HG03571 (cell line): Measurements from ENCODE around the gene NAA25.
"Not testable (repeated sequence)": the region's sequence is repeated elsewhere in the genome, so short reads cannot be mapped to it uniquely, and the experiment has no call there.

Experiments used
- ATAC-seq: cut with Tn5 transposase; IDR thresholded peaks from one replicate; pipeline ENCODE4 v1.9.1; 2021; ENCODE audit not compliant: unreplicated experiment

The NAA25 gene

DNA sequence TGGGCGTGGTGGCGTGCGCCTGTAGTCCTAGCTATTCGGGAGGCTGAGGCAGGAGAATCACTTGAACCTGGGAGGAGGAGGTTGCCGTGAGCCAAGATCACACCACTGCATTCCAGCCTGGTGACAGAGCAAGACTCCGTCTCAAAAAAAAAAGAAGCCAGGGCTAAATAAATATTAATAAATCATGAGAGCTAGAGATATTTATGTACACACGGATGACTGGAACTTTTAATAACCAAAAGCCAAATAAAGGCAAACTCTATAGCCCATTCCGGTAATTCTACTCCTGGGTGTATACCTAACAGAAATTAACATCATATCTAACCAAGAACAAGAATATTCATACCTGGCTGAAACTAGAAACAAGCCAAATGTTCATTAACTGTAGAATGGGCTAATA lies 9.1 kb upstream of the NAA25 start:
- no peak for ATAC-seq

DNA sequence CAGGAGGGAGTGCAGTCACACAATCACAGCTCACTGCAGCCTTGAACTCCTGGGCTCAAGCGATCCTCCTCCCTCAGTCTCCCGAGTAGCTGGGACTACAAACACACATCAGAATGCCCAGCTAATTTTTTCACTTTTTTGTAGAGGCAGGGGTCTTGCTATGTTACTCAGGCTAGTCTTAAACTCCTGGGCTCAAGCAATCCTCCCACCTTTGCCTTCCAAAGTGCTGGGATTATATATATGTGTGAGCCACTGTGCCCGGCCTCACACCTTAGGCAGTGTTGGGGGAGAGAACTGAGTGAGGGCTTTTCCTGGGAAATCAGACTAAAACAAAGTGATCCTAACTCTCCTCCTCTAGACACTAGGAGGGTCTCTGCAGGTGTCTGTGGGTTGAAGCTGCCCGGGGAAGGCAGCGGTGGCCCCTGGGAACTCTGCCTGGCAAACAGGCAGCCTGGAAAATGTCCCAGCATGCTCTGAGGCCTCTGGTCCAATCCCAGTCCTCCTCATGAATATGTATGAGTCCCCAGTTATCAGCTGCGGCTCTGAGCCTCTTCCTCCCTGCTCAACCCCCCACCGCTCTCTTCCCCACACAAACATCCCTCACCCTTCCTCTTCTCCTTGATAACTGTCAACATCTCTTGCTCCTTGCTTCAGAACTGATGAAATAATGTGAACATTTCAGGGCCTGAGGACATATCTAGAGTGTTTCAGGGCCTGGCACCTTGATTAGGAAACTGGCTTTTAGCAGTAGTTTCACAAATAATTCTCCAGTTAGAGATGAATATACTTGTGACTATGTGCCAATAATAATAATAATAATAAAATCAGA lies 7.9 kb upstream of the NAA25 start:
- ATAC-seq, result no peak

DNA sequence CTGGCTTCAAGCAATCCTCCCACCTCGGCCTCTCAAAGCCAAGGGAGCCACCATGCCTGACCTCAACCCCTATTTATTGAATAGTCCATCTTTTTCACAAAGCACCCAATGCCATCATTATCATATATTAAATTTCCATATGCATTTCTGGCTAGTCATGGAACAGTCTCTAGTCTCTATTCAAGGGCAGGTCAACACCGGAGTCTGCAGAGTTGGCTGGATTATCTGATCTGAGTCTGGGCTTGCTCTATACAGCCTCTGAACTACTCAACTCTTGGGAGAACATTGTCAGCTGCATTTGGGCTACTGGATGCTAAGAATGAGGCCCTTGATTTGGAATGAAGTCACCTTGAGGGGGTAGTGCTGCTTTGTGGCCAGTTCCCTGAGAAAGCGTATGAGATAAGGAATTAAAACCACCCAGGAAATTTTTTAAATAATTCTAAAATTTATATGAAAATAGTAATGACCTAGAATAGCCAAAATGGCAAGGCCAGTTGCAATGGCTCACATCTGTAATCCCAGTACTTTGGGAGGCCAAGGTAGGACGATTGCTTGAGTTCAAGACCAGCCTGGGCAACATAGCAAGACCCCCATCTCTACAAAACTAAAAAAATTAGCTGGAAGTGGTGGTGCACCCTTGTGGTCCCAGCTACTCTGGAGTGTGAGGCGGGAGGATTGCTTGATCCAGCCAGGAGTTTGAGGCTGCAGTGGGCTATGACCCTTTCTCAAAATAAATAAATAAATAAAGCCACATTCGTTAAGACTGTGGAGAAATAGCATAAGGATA lies 6.9 kb upstream of the NAA25 start:
- ATAC-seq, result no peak

DNA sequence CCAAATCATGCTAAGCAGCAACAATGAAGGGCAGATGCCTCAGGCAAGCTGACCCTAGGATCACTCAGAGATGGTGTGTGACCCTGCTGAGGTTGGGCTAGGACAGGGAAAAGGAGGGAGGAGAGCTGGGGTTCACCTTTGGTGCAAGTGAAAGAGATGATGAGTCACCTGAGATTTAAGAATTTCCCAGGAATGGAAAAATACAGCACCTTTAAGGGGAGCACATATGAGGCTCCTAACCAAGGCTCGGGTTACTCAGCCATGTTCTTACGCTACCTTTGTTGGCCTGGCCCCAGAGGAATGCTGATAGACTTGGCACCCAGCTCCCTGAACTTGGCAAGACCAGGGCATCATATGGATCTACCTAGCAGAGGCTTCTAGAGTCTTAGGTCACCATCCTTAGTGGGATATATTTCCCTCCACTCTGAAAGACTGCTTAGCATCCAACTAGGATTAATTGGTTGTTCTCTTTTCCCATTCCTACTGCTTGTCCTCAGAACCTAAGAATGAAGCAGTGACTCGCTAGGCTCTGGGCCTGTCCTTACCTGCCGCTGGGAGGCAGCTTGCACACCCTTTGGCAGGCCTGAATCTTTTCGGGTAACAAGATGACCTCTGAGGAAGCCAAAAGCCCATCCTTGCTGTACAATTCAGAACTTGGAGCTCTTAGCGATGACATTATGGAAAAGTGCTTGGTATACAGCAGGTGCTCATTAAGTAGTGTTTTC lies 4.0 kb upstream of the NAA25 start:
- ATAC-seq, result no peak

DNA sequence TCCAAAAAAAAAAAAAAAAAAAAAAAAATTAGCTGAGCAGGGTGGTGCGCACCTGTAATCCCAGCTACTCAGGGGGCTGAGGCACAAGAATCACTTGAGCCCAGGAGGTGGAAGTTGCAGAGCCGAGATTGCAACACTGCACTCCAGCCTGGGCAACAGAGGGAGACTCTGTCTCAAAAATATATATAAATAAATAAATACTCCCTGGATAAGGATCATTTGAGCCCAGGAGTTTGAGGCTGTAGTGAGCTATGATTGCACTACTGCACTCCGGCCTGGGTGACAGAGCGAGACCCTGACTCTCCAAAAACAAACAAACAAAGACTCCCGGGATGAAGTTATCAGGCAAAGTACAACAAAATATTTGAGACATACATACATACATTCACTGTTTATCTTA lies 3.3 kb upstream of the NAA25 start:
- no peak for ATAC-seq

DNA sequence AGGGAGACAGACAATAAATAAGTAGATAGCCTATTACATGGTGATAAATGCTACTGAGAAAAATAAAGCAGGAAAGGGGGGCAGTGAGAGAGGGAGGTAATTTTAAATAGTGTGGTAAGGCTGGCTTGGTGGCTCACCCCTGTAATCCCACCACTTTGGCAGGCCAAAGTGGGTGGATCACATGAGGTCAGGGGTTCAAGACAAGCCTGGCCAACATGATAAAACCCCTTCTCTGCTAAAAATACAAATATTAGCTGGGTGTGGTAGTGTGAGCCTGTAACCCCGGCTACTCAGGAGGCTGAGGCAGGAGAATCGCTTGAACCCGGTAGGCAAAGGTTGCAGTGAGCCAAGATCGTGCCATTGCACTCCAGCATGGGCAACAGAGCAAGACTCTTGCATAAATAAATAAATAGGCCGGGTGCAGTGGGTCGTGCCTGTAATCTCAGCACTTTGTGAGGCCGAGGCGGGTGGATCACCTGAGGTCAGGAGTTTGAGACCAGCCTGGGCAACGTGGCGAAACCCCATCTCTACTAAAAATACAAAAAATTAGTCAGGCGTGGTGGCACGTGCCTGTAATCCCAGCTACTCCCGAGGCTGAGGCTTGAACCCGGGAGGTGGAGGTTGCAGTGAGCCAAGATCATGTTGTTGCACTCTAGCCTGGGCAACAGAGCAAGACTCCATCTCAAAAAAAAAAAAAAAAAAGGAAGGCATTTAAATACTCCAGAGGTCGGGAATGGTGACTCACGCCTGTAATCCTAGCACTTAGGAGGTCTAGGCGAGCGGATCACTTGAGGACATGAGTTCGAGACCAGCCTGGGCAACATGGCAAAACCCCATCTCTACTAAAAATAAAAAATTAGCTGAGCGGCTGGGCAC lies 2.4 kb upstream of the NAA25 start:
- ATAC-seq, result not testable (repeated sequence)

DNA sequence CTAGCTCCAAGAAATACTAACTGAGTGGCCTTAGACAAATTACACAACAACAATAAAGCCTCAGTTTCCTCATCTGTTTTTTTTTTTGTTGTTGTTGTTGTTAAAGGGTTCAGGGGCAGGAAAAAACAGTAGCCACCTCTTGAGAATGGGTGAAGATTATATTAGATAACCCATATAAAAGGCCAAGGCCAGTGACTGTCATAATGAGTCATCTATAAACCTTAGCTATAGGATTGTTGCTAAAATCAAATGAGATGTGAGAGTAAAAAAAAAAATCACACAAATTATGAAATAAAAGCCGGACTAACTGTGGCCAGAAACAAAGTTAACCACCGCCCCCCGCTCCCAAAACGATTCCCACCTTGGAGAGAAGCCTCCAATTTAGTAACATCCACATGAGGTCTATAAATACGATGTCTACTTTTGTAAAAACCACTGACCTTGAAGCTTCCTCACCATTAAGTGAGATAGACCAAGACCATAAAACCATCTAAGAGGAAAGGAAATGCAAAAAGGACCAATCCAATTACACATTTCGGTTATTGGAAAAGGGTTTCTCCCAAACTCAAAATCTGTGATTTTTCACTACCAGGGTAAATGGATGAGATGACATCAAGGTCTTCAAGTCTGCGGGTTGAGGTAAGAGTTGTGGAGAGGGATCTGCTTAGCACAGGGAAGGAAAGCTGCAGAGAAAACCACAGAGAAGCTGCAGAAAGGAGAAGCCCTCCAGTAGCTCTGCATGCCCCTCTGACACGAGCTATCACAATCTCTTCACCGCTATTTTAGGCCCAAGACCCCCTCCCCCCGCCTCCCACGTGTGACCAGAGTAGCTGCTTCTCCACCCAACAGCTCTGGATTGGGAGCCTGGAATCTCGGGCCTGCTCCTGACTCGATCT lies 1.0 kb downstream of the NAA25 start:
- no peak for ATAC-seq

DNA sequence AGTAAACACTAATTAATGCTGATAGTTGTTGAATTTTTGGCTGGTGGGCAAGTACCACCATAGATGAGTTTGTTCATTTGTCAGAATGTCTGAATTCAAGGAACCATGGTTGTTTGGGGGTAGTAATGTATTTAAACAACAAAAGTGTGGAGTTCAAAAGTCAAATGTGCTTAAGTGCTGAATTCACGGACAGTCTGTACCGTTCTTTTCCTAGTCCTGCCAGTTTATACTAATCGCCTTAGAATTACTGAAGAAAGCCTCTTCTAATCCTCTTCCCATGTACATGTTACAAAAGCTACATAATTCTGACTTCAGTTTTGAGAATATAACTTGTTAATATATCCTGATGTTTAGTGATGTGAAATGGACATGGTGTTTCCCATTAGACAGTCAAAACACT lies 2.7 kb downstream of the NAA25 start:
- no peak for ATAC-seq

DNA sequence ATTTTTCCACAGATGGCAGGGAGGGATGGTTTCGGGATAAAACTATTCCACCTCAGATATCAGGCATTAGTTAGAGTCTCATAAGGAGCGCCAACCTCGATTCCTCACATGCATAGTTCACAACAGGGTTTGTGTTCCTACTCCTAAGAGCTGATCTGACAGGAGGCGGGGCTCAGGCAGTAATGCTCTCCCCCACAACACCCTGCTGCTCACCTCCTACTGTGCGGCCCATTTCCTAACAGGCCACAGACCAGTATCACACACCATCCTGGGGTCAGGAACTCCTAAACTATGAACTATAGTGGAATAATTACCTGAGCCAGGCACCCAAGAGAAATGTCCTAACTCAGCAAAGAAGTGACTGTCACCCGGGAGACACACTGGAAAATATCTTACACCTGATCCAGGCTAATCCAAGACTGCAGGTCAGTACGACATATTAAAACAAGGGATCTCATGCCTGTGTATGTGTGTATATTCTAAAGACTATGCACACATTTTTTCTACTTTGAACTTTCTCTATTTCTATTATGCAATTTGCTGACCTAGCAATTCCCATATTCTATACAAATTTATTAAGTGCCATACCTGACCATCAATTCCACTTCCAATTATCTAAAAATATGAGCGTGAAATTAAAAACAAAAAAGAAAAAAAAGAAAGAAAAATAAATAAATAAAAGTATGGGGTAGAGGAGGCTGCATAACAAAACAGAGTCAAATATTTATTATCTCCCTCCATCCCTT lies 4.7 kb downstream of the NAA25 start:
- ATAC-seq, result no peak

DNA sequence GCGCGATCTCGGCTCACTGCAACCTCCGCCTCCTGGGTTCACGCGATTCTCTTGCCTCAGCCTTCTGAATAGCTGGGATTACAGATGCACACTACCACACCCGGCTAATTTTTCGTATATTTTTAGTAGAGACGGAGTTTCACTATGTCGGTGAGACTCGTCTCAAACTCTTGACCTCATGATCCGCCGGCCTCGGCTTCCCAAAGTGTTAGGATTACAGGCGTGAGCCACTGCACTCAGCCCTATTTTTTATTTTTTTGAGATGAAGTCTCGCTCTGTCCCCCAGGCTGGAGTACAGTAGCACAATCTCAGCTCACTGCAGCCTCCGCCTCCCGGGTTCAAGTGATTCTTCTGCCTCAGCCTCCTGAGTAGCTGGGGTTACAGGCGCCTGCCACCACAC lies 5.8 kb downstream of the NAA25 start:
- not testable (repeated sequence) for ATAC-seq

DNA sequence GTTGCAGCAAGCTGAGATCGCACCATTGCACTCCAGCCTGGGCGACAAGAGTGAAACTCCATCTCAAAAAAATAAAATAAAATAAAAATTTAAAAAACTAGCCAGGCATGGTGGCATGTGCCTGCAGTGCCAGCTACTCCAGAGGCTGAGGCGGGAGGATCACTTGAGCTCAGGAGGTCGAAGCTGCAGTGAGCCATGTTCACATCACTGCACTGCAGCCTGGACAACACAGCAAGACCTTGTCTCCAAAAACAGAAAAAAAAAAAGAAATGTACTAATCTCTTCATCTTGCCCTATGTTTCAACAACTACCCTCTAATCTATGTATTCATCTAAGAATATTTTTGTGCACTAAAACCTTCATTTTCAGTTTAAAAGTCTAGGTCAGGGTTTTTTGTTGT lies 6.5 kb downstream of the NAA25 start:
- no peak for ATAC-seq

DNA sequence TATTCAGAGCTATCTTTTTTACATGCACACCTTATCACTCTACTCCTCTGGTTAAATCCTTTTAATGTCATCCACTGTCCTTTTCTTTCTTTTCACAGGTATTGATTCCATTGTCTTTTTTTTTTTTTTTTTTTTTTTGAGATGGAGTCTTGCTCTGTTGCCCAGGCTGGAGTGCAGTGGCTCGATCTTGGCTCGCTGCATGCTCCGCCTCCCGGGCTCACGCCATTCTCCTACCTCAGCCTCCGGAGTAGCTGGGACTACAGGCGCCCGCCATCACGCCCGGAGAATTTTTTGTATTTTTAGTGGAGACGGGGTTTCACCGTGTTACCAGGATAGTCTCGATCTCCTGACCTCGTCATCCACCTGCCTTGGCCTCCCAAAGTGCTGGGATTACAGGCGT lies 8.1 kb downstream of the NAA25 start:
- ATAC-seq, result not testable (repeated sequence)

DNA sequence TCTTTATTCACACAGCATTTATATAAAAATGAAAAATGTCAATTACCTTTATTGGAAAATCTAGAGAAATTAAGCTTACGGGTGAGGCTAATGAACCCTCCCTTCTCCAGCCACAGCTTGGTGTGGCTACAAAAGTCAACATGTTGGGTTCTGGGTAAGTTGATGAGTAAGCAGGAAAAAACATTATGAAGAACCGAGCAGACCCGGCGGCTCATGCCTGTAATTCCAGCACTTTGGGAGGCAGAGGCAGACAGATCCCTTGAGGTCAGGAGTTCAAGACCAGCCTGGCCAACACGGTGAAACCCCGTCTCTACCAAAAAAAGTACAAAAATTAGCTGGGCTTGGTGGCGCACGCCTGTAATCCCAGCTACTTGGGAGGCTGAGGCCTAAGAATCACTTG lies 10.9 kb downstream of the NAA25 start:
- ATAC-seq, result no peak

DNA sequence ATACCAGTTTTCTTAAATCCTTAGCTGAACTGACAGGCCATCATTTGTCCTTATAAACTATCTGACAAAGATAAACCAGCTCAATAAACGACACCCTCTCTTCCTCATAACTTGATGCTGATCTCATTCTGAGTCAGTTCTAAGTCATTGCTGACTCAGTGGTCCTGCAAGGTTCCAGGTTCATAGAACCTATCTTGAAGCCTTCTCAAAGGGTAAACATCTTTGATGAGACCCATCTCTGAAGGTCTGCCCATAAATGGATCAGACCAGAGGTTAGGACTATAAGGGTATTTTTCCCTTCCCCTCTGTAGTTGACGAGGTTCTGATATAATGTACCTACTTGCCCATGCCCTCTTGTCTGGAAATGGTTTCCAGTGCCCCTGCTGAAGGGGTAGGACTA lies 11.9 kb downstream of the NAA25 start:
- ATAC-seq, result no peak

DNA sequence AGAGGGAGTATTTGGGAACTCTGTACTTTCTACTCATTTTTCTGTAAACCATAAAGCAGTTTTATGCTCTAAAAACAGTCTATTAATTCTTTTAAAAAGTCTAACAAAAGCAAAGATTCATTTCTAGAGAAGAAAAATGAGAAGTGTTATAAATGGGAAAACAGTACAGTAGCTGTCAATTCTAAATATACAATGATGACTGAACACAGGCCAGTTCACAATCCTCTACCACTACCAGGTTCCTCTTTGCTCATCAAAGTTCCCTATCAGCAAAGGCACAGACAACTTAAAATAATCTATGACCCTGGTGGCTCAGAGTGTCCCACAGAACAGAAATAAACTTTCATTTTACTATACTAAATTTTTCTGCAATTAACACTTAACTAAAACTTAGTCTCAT lies 12.5 kb downstream of the NAA25 start:
- no peak for ATAC-seq

DNA sequence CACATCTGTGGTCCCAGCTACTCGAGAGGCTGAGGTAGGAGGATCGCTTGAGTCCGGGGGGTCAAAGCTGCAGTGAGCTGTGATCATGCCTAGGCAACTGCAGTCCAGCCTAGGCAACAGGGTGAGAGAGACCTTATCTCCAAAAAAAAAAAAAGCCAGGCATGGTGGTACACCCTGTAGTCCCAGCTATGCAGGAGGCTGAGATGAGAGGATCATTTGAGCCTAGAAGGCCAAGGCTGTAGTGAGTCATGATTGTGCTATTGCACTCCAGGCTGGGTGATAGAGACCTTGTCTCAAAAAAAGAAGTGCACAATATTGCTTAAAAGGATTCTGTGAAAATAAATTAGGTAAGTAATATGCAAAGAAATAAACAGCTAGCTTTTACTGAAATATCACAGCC lies 17.0 kb downstream of the NAA25 start:
- ATAC-seq, result no peak

DNA sequence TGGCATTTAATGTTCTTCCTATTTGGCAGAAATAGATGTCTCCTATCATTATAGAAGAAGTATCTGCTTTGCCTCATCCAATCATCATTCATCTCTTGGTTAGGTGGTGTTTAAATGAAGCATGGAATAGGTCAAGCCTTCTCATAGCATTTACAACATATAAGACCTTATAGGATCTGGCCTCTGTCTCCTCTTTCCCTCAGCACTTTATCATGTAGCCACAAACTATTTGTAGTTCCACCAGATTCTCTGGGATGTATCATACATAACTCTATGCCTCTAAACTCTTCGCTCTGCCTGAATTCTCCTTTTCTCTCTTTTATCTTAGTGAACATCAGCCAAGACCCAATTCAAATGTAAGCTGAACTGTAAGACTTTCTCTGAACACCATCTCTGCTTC lies 20.7 kb downstream of the NAA25 start:
- ATAC-seq, result no peak

DNA sequence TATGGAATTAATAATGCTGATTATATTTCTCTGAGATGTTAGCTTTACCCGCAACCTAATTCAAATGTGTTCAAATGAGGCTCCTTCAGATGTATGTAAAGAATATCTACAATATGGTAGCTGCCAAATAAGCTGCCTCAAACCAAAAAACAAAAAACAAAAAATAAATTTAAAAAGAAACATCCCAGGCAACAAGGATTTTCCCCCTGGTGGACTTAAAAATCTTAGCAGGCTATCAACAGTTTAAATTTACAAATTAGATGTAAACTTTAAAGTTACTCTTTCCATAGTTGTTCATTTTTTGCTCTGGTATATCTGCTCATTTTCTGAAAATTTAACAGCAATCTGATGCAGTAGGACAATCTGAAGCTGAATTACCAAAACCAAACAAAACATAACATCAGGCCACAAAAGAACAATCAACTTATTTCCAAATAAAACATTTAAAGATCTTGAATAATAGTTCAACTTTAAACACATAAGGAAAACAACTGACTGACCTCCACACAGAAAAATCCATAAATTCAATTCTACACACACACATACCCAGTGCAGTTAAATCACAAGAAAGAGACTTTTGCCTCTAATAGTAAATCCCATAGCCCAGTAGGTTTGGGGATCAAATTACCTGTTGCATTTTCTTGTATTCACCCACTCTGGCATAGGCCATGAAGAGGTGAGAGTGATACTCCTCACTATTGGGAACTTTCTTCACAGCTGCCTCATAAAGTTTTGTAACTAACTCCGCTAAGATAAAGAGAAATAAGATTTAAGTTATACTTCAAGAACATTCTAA lies 21.3 kb downstream of the NAA25 start:
- no peak for ATAC-seq
